Hepatocyte (in vitro differentiated cells): ENCODE results near the gene L3HYPDH. TPM values are rescaled to one million over a fixed set of nuclear protein-coding genes. Genes with fewer than 3 reads are reported as not detected.
A peak's percentile ranks its signal among the peaks of the same experiment; 100 is the strongest.

Experiments
- DNase-seq: peaks from one replicate; pipeline ENCODE4 v3.0.0-alpha.2; 2016; ENCODE audit warnings: low spot score
- H2AFZ ChIP-seq: fragments of 200-600 bp; sonication (generic); 2 replicates; pipeline ENCODE4 v1.6.0; 2016; ENCODE audit warnings: antibody characterized with exemption, mild to moderate bottlenecking
- H3K27ac ChIP-seq: fragments of 200-600 bp; sonication (generic); 2 replicates; pipeline ENCODE4 v1.5.1; 2016; ENCODE audit warnings: mild to moderate bottlenecking
- H3K27me3 ChIP-seq: fragments of 200-600 bp; sonication (generic); 2 replicates; pipeline ENCODE4 v1.6.1; 2016
- H3K36me3 ChIP-seq: fragments of 200-600 bp; sonication (generic); replicated peaks from 2 replicates; pipeline ENCODE4 v1.5.1; 2016; ENCODE audit warnings: low read depth; ENCODE audit not compliant: insufficient read depth
- H3K4me1 ChIP-seq: fragments of 200-600 bp; sonication (generic); 2 replicates; pipeline ENCODE4 v1.5.1; 2016; ENCODE audit warnings: mild to moderate bottlenecking, moderate library complexity; ENCODE audit not compliant: insufficient read depth
- H3K4me2 ChIP-seq: fragments of 200-600 bp; sonication (generic); 2 replicates; pipeline ENCODE4 v1.6.0; 2016
- H3K4me3 ChIP-seq: fragments of 200-600 bp; sonication (generic); 2 replicates; pipeline ENCODE4 v1.5.1; 2016; ENCODE audit warnings: mild to moderate bottlenecking
- H3K79me2 ChIP-seq: fragments of 200-600 bp; sonication (generic); 2 replicates; pipeline ENCODE4 v1.6.0; 2017; ENCODE audit warnings: mild to moderate bottlenecking
- H3K9me2 ChIP-seq: fragments of 200-600 bp; sonication (generic); replicated peaks from 2 replicates; pipeline ENCODE4 v1.6.0; 2017; ENCODE audit warnings: mild to moderate bottlenecking; ENCODE audit not compliant: insufficient read depth
- H3K9me3 ChIP-seq: fragments of 200-600 bp; sonication (generic); 2 replicates; pipeline ENCODE4 v1.5.1; 2016; ENCODE audit warnings: low read depth, mild to moderate bottlenecking
- H4K20me1 ChIP-seq: fragments of 200-600 bp; sonication (generic); 2 replicates; pipeline ENCODE4 v1.6.0; 2016; ENCODE audit warnings: mild to moderate bottlenecking; ENCODE audit not compliant: insufficient read depth, poor library complexity, severe bottlenecking
- EZH2 ChIP-seq: fragments of 200-600 bp; sonication (generic); IDR thresholded peaks from 2 replicates; pipeline ENCODE4 v1.6.1; 2016; ENCODE audit warnings: antibody characterized with exemption, mild to moderate bottlenecking, borderline replicate concordance
- EZH2phosphoT487 ChIP-seq: fragments of 200-600 bp; sonication (generic); IDR thresholded peaks from one replicate; pipeline ENCODE4 v1.6.1; 2018; ENCODE audit warnings: antibody characterized with exemption, mild to moderate bottlenecking, low read depth, moderate library complexity; ENCODE audit not compliant: unreplicated experiment, severe bottlenecking
- WGBS: methylation state at CpG from one replicate; pipeline ENCODE4 v1.1.6; 2016; ENCODE audit warnings: low lambda C conversion rate; ENCODE audit errors: missing lambda C conversion rate; 5-methylcytosine and 5-hydroxymethylcytosine counted together
- polyA plus RNA-seq: library from polyadenylated mRNA; unstranded; fragments of >200 nt; fragmentation: Nextera tagmentation; extraction: Ambion mirVana; gene quantifications from 2 replicates; pipeline ENCODE4 v1.2.1, GENCODE V29; 2016
- total RNA-seq: library from RNA; depleted of rRNA; stranded (reverse); fragments of >200 nt; gene quantifications from 2 replicates; pipeline ENCODE4 v1.2.3, GENCODE V29; 2014
- TF ChIP-seq, protein P1 (sequence below): fragments of 200-600 bp; sonication (generic); IDR thresholded peaks from 2 replicates; pipeline ENCODE4 v1.5.1; 2016; ENCODE audit warnings: antibody characterized with exemption, mild to moderate bottlenecking; ENCODE audit not compliant: poor library complexity

Gene L3HYPDH
- total and polyA plus RNA-seq, 2 experiments from 2014 or later: 20.3 to 36.2 TPM

DNA sequence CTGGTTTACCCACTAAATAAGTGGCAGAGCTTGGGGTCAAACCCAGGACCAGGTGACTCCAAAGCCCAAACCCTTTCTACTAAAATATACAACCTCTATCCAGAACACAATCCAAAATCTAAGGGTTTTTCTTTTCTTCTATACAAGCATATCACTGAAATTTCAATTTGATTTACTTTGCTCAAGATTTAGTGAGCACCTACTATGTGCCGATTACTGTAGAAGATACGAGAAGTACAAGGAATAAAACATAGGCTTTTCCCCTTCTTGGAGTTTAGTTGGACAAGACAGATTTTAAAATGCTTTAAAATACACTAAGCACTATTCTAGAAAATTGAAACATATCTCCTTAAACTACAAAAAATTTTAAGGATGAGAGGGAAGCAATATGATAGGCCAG lies 2.8 kb downstream of the L3HYPDH start:
- no peak overlapping the region for H2AFZ ChIP-seq
- no peak for DNase-seq
- H3K9me2 ChIP-seq: no peaks in the 10 kb centered on the region
- H3K4me3 ChIP-seq: no peak overlapping the region
- peaks cover 4% of the 10 kb centered on the region for H4K20me1 ChIP-seq
- H3K79me2 ChIP-seq: peaks cover 43% of the 10 kb centered on the region
- H3K4me1 ChIP-seq: peaks cover 32% of the 10 kb centered on the region
- H3K27me3 ChIP-seq: no peaks in the 10 kb centered on the region
- no peak for TF ChIP-seq EZH2phosphoT487
- TF ChIP-seq, protein P1, sequence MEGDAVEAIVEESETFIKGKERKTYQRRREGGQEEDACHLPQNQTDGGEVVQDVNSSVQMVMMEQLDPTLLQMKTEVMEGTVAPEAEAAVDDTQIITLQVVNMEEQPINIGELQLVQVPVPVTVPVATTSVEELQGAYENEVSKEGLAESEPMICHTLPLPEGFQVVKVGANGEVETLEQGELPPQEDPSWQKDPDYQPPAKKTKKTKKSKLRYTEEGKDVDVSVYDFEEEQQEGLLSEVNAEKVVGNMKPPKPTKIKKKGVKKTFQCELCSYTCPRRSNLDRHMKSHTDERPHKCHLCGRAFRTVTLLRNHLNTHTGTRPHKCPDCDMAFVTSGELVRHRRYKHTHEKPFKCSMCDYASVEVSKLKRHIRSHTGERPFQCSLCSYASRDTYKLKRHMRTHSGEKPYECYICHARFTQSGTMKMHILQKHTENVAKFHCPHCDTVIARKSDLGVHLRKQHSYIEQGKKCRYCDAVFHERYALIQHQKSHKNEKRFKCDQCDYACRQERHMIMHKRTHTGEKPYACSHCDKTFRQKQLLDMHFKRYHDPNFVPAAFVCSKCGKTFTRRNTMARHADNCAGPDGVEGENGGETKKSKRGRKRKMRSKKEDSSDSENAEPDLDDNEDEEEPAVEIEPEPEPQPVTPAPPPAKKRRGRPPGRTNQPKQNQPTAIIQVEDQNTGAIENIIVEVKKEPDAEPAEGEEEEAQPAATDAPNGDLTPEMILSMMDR: no peak
- TF ChIP-seq EZH2: no peak
- H3K9me3 ChIP-seq: no peaks in the 10 kb centered on the region
- H3K27ac ChIP-seq: no peak overlapping the region
- 98% methylated on average over 2 of the region's 2 CpGs for WGBS
- H3K36me3 ChIP-seq: no peaks in the 10 kb centered on the region
- peak overlapping the region; percentile 93 for H3K4me2 ChIP-seq

GRCh38 chr14:59480166-59480565 lies 4.0 kb downstream of the L3HYPDH start:
- H3K4me3 ChIP-seq: no peak overlapping the region
- peaks cover 4% of the 10 kb centered on the region for H4K20me1 ChIP-seq
- no peak for TF ChIP-seq EZH2phosphoT487
- no peak for TF ChIP-seq EZH2
- TF ChIP-seq, protein P1: no peak
- H3K4me2 ChIP-seq: no peak overlapping the region
- H3K27ac ChIP-seq: no peak overlapping the region
- no peaks in the 10 kb centered on the region for H3K27me3 ChIP-seq
- no peak overlapping the region for H2AFZ ChIP-seq
- no peak for DNase-seq
- no peaks in the 10 kb centered on the region for H3K36me3 ChIP-seq
- H3K9me3 ChIP-seq: no peaks in the 10 kb centered on the region
- H3K79me2 ChIP-seq: peaks cover 30% of the 10 kb centered on the region
- 72% methylated on average over 1 of the region's 1 CpG for WGBS
- H3K9me2 ChIP-seq: no peaks in the 10 kb centered on the region
- peaks cover 19% of the 10 kb centered on the region for H3K4me1 ChIP-seq

GRCh38 chr14:59478540-59478939 lies 5.7 kb downstream of the L3HYPDH start:
- no peak for DNase-seq
- H3K79me2 ChIP-seq: peaks cover 27% of the 10 kb centered on the region
- WGBS: 98% methylated on average over 3 of the region's 3 CpGs
- H3K9me3 ChIP-seq: no peaks in the 10 kb centered on the region
- peaks cover 4% of the 10 kb centered on the region for H4K20me1 ChIP-seq
- no peak overlapping the region for H3K4me2 ChIP-seq
- no peak overlapping the region for H3K4me3 ChIP-seq
- H3K4me1 ChIP-seq: peaks cover 18% of the 10 kb centered on the region
- H3K27me3 ChIP-seq: no peaks in the 10 kb centered on the region
- no peaks in the 10 kb centered on the region for H3K36me3 ChIP-seq
- H3K27ac ChIP-seq: no peak overlapping the region
- TF ChIP-seq, protein P1: no peak
- TF ChIP-seq EZH2 (no peak), EZH2phosphoT487 (no peak)
- H3K9me2 ChIP-seq: no peaks in the 10 kb centered on the region
- no peak overlapping the region for H2AFZ ChIP-seq

- H3K79me2 ChIP-seq: peaks cover 3% of the 10 kb centered on the region
- no peaks in the 10 kb centered on the region for H3K36me3 ChIP-seq
- no peak overlapping the region for H3K4me3 ChIP-seq
- H3K9me3 ChIP-seq: no peaks in the 10 kb centered on the region
- H3K9me2 ChIP-seq: no peaks in the 10 kb centered on the region
- no peaks in the 10 kb centered on the region for H4K20me1 ChIP-seq
- no peak overlapping the region for H2AFZ ChIP-seq
- H3K4me2 ChIP-seq: no peak overlapping the region
- no peak for DNase-seq
- no peak overlapping the region for H3K27ac ChIP-seq
- H3K27me3 ChIP-seq: no peaks in the 10 kb centered on the region
- WGBS: 83% methylated on average over 1 of the region's 1 CpG
- peaks cover 6% of the 10 kb centered on the region for H3K4me1 ChIP-seq
- TF ChIP-seq EZH2phosphoT487 (no peak), EZH2 (no peak)
- TF ChIP-seq, protein P1: no peak
Observed at GRCh38 chr14:59475709-59476108, 8.5 kb downstream of the L3HYPDH start.
